Endothelial cell of umbilical vein (primary cell): ENCODE results near the gene STRBP. TPM values are rescaled to one million over a fixed set of nuclear protein-coding genes. Genes with fewer than 3 reads are reported as not detected.

ENCODE experiments used
- BruUV-seq: library from RNA; stranded (reverse); fragments of 400-500 nt; replicated peaks from 2 replicates; lab custom pipeline; 2021; lab: Mats Ljungman, UMichigan
- CTCF ChIA-PET: fragments of 300-600, 350-600 bp; sonication (Branson Sonifier 250); formaldehyde crosslinking; loops from one replicate; lab custom pipeline; 2021; ENCODE audit warnings: antibody characterized with exemption, inconsistent platforms; lab: Charles Lee
- POLR2A ChIA-PET: fragments of 300-600, 350-600 bp; sonication (Branson Sonifier 250); formaldehyde crosslinking; loops from one replicate; lab custom pipeline; 2021; ENCODE audit warnings: antibody characterized with exemption, inconsistent platforms; lab: Charles Lee
- DNase-seq: peaks from one replicate; pipeline ENCODE4 v3.0.0-alpha.2; 2011; ENCODE audit warnings: low read depth, low spot score
- FAIRE-seq: peaks from 2 replicates; lab custom pipeline; 2011; peaks lifted over from hg19 to GRCh38; lab: Jason Lieb, UNC
- H2AFZ ChIP-seq: 2 replicates; pipeline ENCODE4 v1.6.0; 2012; ENCODE audit warnings: low read depth, low read length, control low read depth, inconsistent platforms
- H3K27ac ChIP-seq: 2 replicates; pipeline ENCODE4 v1.5.1; 2011; ENCODE audit warnings: low read depth, mild to moderate bottlenecking, control low read depth, low read length, moderate library complexity; ENCODE audit not compliant: insufficient read depth
- H3K27me3 ChIP-seq, 2 experiments: 2 replicates each; pipeline versions ENCODE4 v1.6.0 to v1.6.1; 2011; ENCODE audit warnings: low read length in 2 of 2, mixed read lengths in 1 of 2; ENCODE audit not compliant: control insufficient read depth in 2 of 2, insufficient read depth in 2 of 2
- H3K36me3 ChIP-seq, 2 experiments: 2 replicates in 1 of 2; 3 replicates in 1 of 2; pipeline ENCODE4 v1.5.1; 2011; ENCODE audit warnings: low read length in 2 of 2, mild to moderate bottlenecking in 1 of 2, moderate library complexity in 1 of 2; ENCODE audit not compliant: control insufficient read depth in 2 of 2, insufficient read depth in 2 of 2; ENCODE audit errors: extremely low read depth in 1 of 2
- H3K4me1 ChIP-seq: 3 replicates; pipeline ENCODE4 v1.5.1; 2011; ENCODE audit warnings: mild to moderate bottlenecking, low read length; ENCODE audit not compliant: control insufficient read depth, insufficient read depth; ENCODE audit errors: extremely low read depth
- H3K4me2 ChIP-seq: 2 replicates; pipeline ENCODE4 v1.6.1; 2011; ENCODE audit warnings: low read length, control low read depth, mixed read lengths; ENCODE audit not compliant: insufficient read depth
- H3K4me3 ChIP-seq, 3 experiments: fragments of 200-600 bp in 1 of 3; sonication (generic), shearing (Covaris generic) in 1 of 3; replicated peaks in 1 of 3; 2 replicates each; pipeline ENCODE4 v1.5.1; 2011 to 2016; ENCODE audit warnings: control low read depth in 3 of 3, low read length in 3 of 3, mild to moderate bottlenecking in 2 of 3, inconsistent platforms in 1 of 3, low read depth in 1 of 3, moderate library complexity in 1 of 3; ENCODE audit not compliant: insufficient read depth in 1 of 3
- H3K79me2 ChIP-seq: 2 replicates; pipeline ENCODE4 v1.6.0; 2012; ENCODE audit warnings: low read length, inconsistent platforms; ENCODE audit not compliant: control insufficient read depth, insufficient read depth
- H3K9ac ChIP-seq: replicated peaks from 2 replicates; pipeline ENCODE3; 2011; ENCODE audit warnings: low read length, control low read depth; ENCODE audit not compliant: insufficient read depth; ENCODE audit errors: extremely low read depth
- H3K9me1 ChIP-seq: replicated peaks from 3 replicates; pipeline ENCODE4 v1.6.0; 2011; ENCODE audit warnings: mild to moderate bottlenecking, low read length; ENCODE audit not compliant: control insufficient read depth, insufficient read depth; ENCODE audit errors: extremely low read depth
- H3K9me3 ChIP-seq: replicated peaks from 2 replicates; pipeline ENCODE4 v1.5.1; 2012; ENCODE audit warnings: low read length, inconsistent platforms; ENCODE audit not compliant: control insufficient read depth, insufficient read depth
- H4K20me1 ChIP-seq: replicated peaks from 2 replicates; pipeline ENCODE3; 2011; ENCODE audit warnings: mild to moderate bottlenecking, low read length; ENCODE audit not compliant: control insufficient read depth, insufficient read depth; ENCODE audit errors: extremely low read depth
- EZH2 ChIP-seq: IDR thresholded peaks from 2 replicates; pipeline ENCODE4 v1.6.1; 2012; ENCODE audit warnings: borderline replicate concordance, low read depth, mild to moderate bottlenecking, moderate library complexity, low read length, inconsistent platforms; ENCODE audit not compliant: severe bottlenecking
- FOS ChIP-seq: IDR thresholded peaks from 2 replicates; pipeline ENCODE4 v1.6.1; 2011; ENCODE audit warnings: mild to moderate bottlenecking, low read length, moderate library complexity, borderline replicate concordance; ENCODE audit not compliant: insufficient read depth
- GATA2 ChIP-seq: IDR thresholded peaks from 2 replicates; pipeline ENCODE4 v1.7.0; 2011; ENCODE audit warnings: low read depth, mild to moderate bottlenecking, moderate library complexity, mixed read lengths, low read length; ENCODE audit not compliant: insufficient read length, insufficient read depth
- JUN ChIP-seq: IDR thresholded peaks from 2 replicates; pipeline ENCODE4 v1.6.1; 2011; ENCODE audit warnings: borderline replicate concordance, low read depth; ENCODE audit not compliant: insufficient read length, insufficient read depth
- POLR2A ChIP-seq: IDR thresholded peaks from 2 replicates; pipeline ENCODE4 v1.6.1; 2012; ENCODE audit warnings: low read depth, mild to moderate bottlenecking, control low read depth, low read length
- POLR2AphosphoS5 ChIP-seq: IDR thresholded peaks from 2 replicates; pipeline ENCODE4 v1.6.1; 2012; ENCODE audit warnings: low read depth, mild to moderate bottlenecking, control low read depth, low read length, moderate library complexity; ENCODE audit not compliant: insufficient read depth
- dilution Hi-C: fragments of 300-500 bp; cut with MboI; formaldehyde crosslinking; loops from one replicate; pipeline ENCODE4 v1.15.0; 2019; ENCODE audit warnings: low sequenced_read_pairs; ENCODE audit not compliant: extremely low pct_ligation_motif_present
- intact Hi-C: fragments of 100-400 bp; cut with micrococcal nuclease; formaldehyde crosslinking; loops from one replicate; pipeline ENCODE4 v1.10.0; 2022
- polyA plus RNA-seq, 4 experiments: library from polyadenylated mRNA; depleted of rRNA in 3 of 4; stranded (reverse) in 3 of 4; unstranded in 1 of 4; fragments of >200 nt; gene quantifications; 2 replicates each; pipeline versions ENCODE4 v1.2.1 to v1.2.3, GENCODE V29; 2011 to 2012; ENCODE audit warnings: missing spikeins in 1 of 4
- total RNA-seq: library from RNA; stranded (reverse); gene quantifications from 2 replicates; pipeline ENCODE4 v1.2.3, GENCODE V29; 2021
- TF ChIP-seq, protein P1 (sequence below), 2 donors: IDR thresholded peaks; 1 replicate in 1 of 2; 2 replicates in 1 of 2; pipeline ENCODE4 v1.5.1; 2011; ENCODE audit warnings: low read length in 2 of 2, mild to moderate bottlenecking in 2 of 2, moderate library complexity in 2 of 2, control low read depth in 1 of 2, inconsistent platforms in 1 of 2, low read depth in 1 of 2; ENCODE audit not compliant: insufficient read depth in 1 of 2; ENCODE audit errors: extremely low read depth in 1 of 2
- TF ChIP-seq, protein P2 (sequence below): IDR thresholded peaks from 2 replicates; pipeline ENCODE4 v1.6.1; 2011; ENCODE audit not compliant: insufficient read depth, insufficient read length

STRBP gene
- total and polyA plus RNA-seq, 2 donors (not counting 3 experiments of a cell fraction or from before 2014, with no cell fraction given) = 7.7 to 15.4 TPM

- no peak overlapping the region for H3K9ac ChIP-seq
- no peak overlapping the region for H3K4me2 ChIP-seq
- BruUV-seq = no TSS peak
- peaks cover 3 to 25% of the 10 kb centered on the region in 2 experiments for H3K36me3 ChIP-seq
- no peaks in the 10 kb centered on the region for H3K27me3 ChIP-seq
- no peaks in the 10 kb centered on the region for H3K9me1 ChIP-seq
- no peak overlapping the region for H3K4me3 ChIP-seq
- no peak overlapping the region for H2AFZ ChIP-seq
- no peaks in the 10 kb centered on the region for H3K79me2 ChIP-seq
- no peaks in the 10 kb centered on the region for H3K4me1 ChIP-seq
- dilution Hi-C loops = no loop called here
- no peaks in the 10 kb centered on the region for H3K9me3 ChIP-seq
- no peaks in the 10 kb centered on the region for H4K20me1 ChIP-seq
- FAIRE-seq (no peak), DNase-seq (no peak)
- POLR2A ChIA-PET = no interaction called here
- H3K27ac ChIP-seq = no peak overlapping the region
- no peak for TF ChIP-seq JUN
- no peak for TF ChIP-seq EZH2
- TF ChIP-seq POLR2A = no peak
- no peak for TF ChIP-seq FOS
- no peak for TF ChIP-seq GATA2
- TF ChIP-seq POLR2AphosphoS5 = no peak
- TF ChIP-seq, protein P1, sequence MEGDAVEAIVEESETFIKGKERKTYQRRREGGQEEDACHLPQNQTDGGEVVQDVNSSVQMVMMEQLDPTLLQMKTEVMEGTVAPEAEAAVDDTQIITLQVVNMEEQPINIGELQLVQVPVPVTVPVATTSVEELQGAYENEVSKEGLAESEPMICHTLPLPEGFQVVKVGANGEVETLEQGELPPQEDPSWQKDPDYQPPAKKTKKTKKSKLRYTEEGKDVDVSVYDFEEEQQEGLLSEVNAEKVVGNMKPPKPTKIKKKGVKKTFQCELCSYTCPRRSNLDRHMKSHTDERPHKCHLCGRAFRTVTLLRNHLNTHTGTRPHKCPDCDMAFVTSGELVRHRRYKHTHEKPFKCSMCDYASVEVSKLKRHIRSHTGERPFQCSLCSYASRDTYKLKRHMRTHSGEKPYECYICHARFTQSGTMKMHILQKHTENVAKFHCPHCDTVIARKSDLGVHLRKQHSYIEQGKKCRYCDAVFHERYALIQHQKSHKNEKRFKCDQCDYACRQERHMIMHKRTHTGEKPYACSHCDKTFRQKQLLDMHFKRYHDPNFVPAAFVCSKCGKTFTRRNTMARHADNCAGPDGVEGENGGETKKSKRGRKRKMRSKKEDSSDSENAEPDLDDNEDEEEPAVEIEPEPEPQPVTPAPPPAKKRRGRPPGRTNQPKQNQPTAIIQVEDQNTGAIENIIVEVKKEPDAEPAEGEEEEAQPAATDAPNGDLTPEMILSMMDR (IDR thresholded peaks at IDR 0.05; ENCODE audit: extremely low read depth in 1 of 2, insufficient read depth in 1 of 2, low read depth in 1 of 2, low read length in 2 of 2) = no peak
- TF ChIP-seq, protein P2, sequence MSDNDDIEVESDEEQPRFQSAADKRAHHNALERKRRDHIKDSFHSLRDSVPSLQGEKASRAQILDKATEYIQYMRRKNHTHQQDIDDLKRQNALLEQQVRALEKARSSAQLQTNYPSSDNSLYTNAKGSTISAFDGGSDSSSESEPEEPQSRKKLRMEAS = no peak
- CTCF ChIA-PET = interaction anchor here (0.6 to 4.3 kb wide), 7 partner anchors 9 to 257 kb away, joined by 3 to 31 read pairs (median 4); no protein-coding TSS in a partner anchor
- intact Hi-C loops = no loop called here
These were observed 175.2 kb downstream of the STRBP start for GRCh38 chr9:123093141-123093540.
